K562 (cell line): ENCODE measurements around the gene HMCN2. TPM values are rescaled to one million over a fixed set of nuclear protein-coding genes. Genes with fewer than 3 reads are reported as not detected.

ENCODE experiments used
- ATAC-seq: fragments of 200-7000 bp; cut with Tn5 transposase; 3 replicates; pipeline ENCODE4 v1.9.1; 2020; ENCODE audit warnings: moderate library complexity
- BruUV-seq: library from RNA; stranded (reverse); fragments of 400-500 nt; replicated peaks from 2 replicates; lab custom pipeline; 2021; lab: Mats Ljungman, UMichigan
- CTCF ChIA-PET: fragments of 300-600 bp; formaldehyde crosslinking; extraction: SDS; loops from one replicate; lab custom pipeline; 2021; ENCODE audit warnings: low intra/inter-chr PET ratio; lab: Yijun Ruan, JAX
- POLR2A ChIA-PET: fragments of 300-600, 350-650 bp; sonication (Branson Sonifier 250); formaldehyde crosslinking; extraction: SDS; loops from one replicate; lab custom pipeline; 2021; ENCODE audit warnings: antibody characterized with exemption, inconsistent platforms; lab: Yijun Ruan, JAX
- DNase-seq, 4 experiments: peaks; one replicate each; pipeline versions ENCODE4 v3.0.0 to v3.0.0-alpha.2; 2011 to 2018; ENCODE audit warnings: low spot score in 3 of 4, mixed read lengths in 3 of 4; ENCODE audit errors: extremely low read depth in 1 of 4
- FAIRE-seq: peaks from 2 replicates; lab custom pipeline; 2011; peaks lifted over from hg19 to GRCh38; lab: Jason Lieb, UNC
- H2AFZ ChIP-seq: 2 replicates; pipeline ENCODE4 v1.6.0; 2011; ENCODE audit warnings: low read depth, low read length, control low read depth, inconsistent platforms
- H3K27ac ChIP-seq: fragments of 200-600 bp; 3 replicates; pipeline ENCODE4 v1.8.0; 2011; ENCODE audit warnings: low read depth, mild to moderate bottlenecking, control low read depth, inconsistent platforms, low read length, moderate library complexity, mixed read lengths; ENCODE audit errors: extremely low read depth
- H3K27me3 ChIP-seq, 2 experiments: fragments of 300-600 bp in 1 of 2; 2 replicates in 1 of 2; 3 replicates in 1 of 2; pipeline versions ENCODE4 v1.6.0 to v1.8.0; 2011; ENCODE audit warnings: inconsistent platforms in 2 of 2, low read length in 2 of 2, mild to moderate bottlenecking in 1 of 2, mixed read lengths in 1 of 2, moderate library complexity in 1 of 2; ENCODE audit not compliant: control insufficient read depth in 2 of 2, insufficient read depth in 2 of 2
- H3K36me3 ChIP-seq: fragments of 300-600 bp; 3 replicates; pipeline ENCODE4 v1.8.0; 2011; ENCODE audit warnings: mild to moderate bottlenecking, low read length, inconsistent platforms; ENCODE audit not compliant: control insufficient read depth, insufficient read depth
- H3K4me1 ChIP-seq, 2 experiments: fragments of 200-600 bp in 1 of 2; replicated peaks in 1 of 2; 2 replicates in 1 of 2; 3 replicates in 1 of 2; pipeline versions ENCODE4 v1.5.1 to v1.8.0; 2011; ENCODE audit warnings: inconsistent platforms in 2 of 2, low read length in 2 of 2, mild to moderate bottlenecking in 1 of 2, mixed read lengths in 1 of 2, moderate library complexity in 1 of 2; ENCODE audit not compliant: control insufficient read depth in 2 of 2, insufficient read depth in 2 of 2
- H3K4me2 ChIP-seq: 2 replicates; pipeline ENCODE4 v1.6.1; 2011; ENCODE audit warnings: low read length, control low read depth, inconsistent platforms, mixed read lengths; ENCODE audit not compliant: insufficient read depth
- H3K4me3 ChIP-seq: fragments of 200-600 bp; sonication (generic), shearing (Covaris generic); 2 replicates; pipeline ENCODE4 v1.5.1; 2016; ENCODE audit warnings: control low read depth, inconsistent platforms
- H3K79me2 ChIP-seq: fragments of 200-600 bp; 3 replicates; pipeline ENCODE4 v1.8.0; 2011; ENCODE audit warnings: low read length, inconsistent platforms; ENCODE audit not compliant: control insufficient read depth, insufficient read depth
- H3K9ac ChIP-seq, 2 experiments: 2 replicates each; pipeline versions ENCODE4 v1.6.0 to v1.6.1; 2011; ENCODE audit warnings: low read depth in 2 of 2, low read length in 2 of 2, control low read depth in 1 of 2, inconsistent platforms in 1 of 2, mild to moderate bottlenecking in 1 of 2, mixed read lengths in 1 of 2; ENCODE audit not compliant: insufficient read depth in 1 of 2
- H3K9me1 ChIP-seq: one replicate; pipeline ENCODE4 v1.6.0; 2011; ENCODE audit warnings: inconsistent platforms, mild to moderate bottlenecking, low read length, moderate library complexity; ENCODE audit not compliant: control insufficient read depth, insufficient read depth
- H3K9me3 ChIP-seq: replicated peaks from 2 replicates; pipeline ENCODE4 v1.5.1; 2011; ENCODE audit warnings: low read depth, low read length, inconsistent platforms; ENCODE audit not compliant: control insufficient read depth, insufficient read depth
- H4K20me1 ChIP-seq: replicated peaks from 2 replicates; pipeline ENCODE4 v1.6.1; 2011; ENCODE audit warnings: low read length, inconsistent platforms, mixed read lengths; ENCODE audit not compliant: control insufficient read depth, insufficient read depth
- ASH1L ChIP-seq: fragments of 450-650 bp; IDR thresholded peaks from 2 replicates; pipeline ENCODE4 v1.6.1; 2018; ENCODE audit warnings: borderline replicate concordance, mild to moderate bottlenecking, low read depth; ENCODE audit not compliant: partially characterized antibody
- ATF3 ChIP-seq, 2 experiments: fragments of 450-650 bp in 1 of 2; sonication (generic) in 1 of 2; formaldehyde crosslinking in 1 of 2; IDR thresholded peaks in 1 of 2; conservative IDR thresholded peaks in 1 of 2; 2 replicates each; pipeline versions ENCODE4 v1.6.1 to v1.8.1; 2016 to 2023; ENCODE audit warnings: mild to moderate bottlenecking in 2 of 2, moderate library complexity in 2 of 2, inconsistent platforms in 1 of 2, missing genetic modification reagents in 1 of 2
- IRF2 ChIP-seq: sonication (generic); formaldehyde crosslinking; IDR thresholded peaks from 2 replicates; pipeline ENCODE4 v1.8.1; 2022; ENCODE audit warnings: mild to moderate bottlenecking, missing genetic modification reagents
- JUND ChIP-seq, 2 experiments: IDR thresholded peaks; 2 replicates in 1 of 2; 3 replicates in 1 of 2; pipeline ENCODE4 v1.6.1; 2011; ENCODE audit warnings: borderline replicate concordance in 2 of 2, low read depth in 2 of 2, low read length in 2 of 2, improper control_type of control experiment in 1 of 2, missing biosample characterization in 1 of 2, missing genetic modification characterization in 1 of 2, missing genetic modification reagents in 1 of 2
- MAFK ChIP-seq: IDR thresholded peaks from 2 replicates; pipeline ENCODE4 v1.6.1; 2011; ENCODE audit warnings: low read length, improper control_type of control experiment
- MTA3 ChIP-seq: fragments of 450-650 bp; formaldehyde crosslinking; IDR thresholded peaks from 2 replicates; pipeline ENCODE4 v1.6.1; 2017; ENCODE audit warnings: mild to moderate bottlenecking, borderline replicate concordance
- TSC22D4 ChIP-seq: fragments of 450-650 bp; IDR thresholded peaks from 2 replicates; pipeline ENCODE4 v1.6.1; 2016; ENCODE audit warnings: missing genetic modification characterization, missing biosample characterization, control low read depth
- ZNF444 ChIP-seq: fragments of 250-450 bp; sonication (Bioruptor Pico); IDR thresholded peaks from 2 replicates; pipeline ENCODE4 v1.4.0; 2020; ENCODE audit warnings: mild to moderate bottlenecking, moderate library complexity
- ZNF551 ChIP-seq: fragments of 250-450 bp; sonication (Bioruptor Pico); IDR thresholded peaks from 2 replicates; pipeline ENCODE4 v1.5.0; 2021; ENCODE audit warnings: mild to moderate bottlenecking, moderate library complexity
- whole genome bisulfite sequencing: fragments of 100-300 bp; shearing (Covaris generic); methylation state at CpG from one replicate; pipeline ENCODE4 v1.1.6; 2016; ENCODE audit warnings: low coverage, mixed read lengths; ENCODE audit not compliant: insufficient coverage; ENCODE audit errors: missing lambda C conversion rate; 5-methylcytosine and 5-hydroxymethylcytosine counted together
- in situ Hi-C: fragments of 300-500 bp; cut with MboI; formaldehyde crosslinking; loops from 4 replicates; pipeline ENCODE4 v1.15.0; 2018; ENCODE audit warnings: inconsistent platforms, mixed read lengths
- intact Hi-C: fragments of 100-400 bp; cut with micrococcal nuclease; formaldehyde crosslinking; loops from 2 replicates; pipeline ENCODE4 v1.14.2; 2022
- polyA plus RNA-seq, 8 experiments: library from polyadenylated mRNA; depleted of rRNA in 4 of 8; stranded (reverse) in 5 of 8; unstranded in 3 of 8; fragments of >200 nt; fragmentation: Nextera tagmentation in 2 of 8; fragmentation: Illumina TruSeq in 1 of 8; extraction: Ambion mirVana in 2 of 8; extraction: Trizol in 1 of 8; gene quantifications; 2 replicates each; pipeline versions ENCODE4 v1.2.1 to v1.2.3, GENCODE V29; 2011 to 2014; ENCODE audit warnings: inconsistent platforms in 1 of 8, missing spikeins in 1 of 8
- total RNA-seq, 7 experiments: library from RNA; depleted of rRNA in 6 of 7; stranded (reverse); fragments of >200 nt in 6 of 7; fragmentation: Illumina TruSeq in 2 of 7; extraction: Trizol in 2 of 7; gene quantifications; 2 replicates each; pipeline versions ENCODE4 v1.2.1 to v1.2.3, GENCODE V29; 2011 to 2021; ENCODE audit warnings: low replicate concordance in 1 of 7
- TF ChIP-seq, protein P1 (sequence below): fragments of 250-450 bp; sonication (Bioruptor Pico); IDR thresholded peaks from 2 replicates; pipeline ENCODE4 v1.4.0; 2020; ENCODE audit warnings: borderline replicate concordance

HMCN2 gene
- total and polyA plus RNA-seq, 9 of the 15 experiments (the other 6 are each of a cell fraction or from before 2014, with no cell fraction given), result 0.01 TPM; not detected in 8

DNA sequence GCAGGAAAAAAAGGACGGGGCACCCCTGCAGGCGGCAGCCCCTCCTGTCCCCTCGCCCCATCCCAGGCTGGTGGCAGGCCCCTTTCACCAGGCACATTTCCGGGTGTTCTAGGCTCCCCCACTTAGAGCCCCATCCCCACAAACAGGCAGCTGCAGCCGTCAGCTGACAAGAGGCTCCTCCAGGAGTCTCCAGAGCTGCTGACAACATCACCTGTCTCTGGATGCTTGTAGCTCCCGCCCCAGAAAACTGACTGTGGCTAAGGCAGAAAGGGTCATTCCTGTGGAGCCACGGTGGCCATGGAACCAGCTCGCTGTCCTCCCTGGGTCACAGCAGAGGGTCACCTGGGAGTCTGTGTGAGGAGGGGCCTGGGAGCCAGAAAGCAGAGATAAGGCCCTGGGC, 50.9 kb downstream of the HMCN2 start:
- peaks cover 13% of the 10 kb centered on the region for H4K20me1 ChIP-seq
- no peaks in the 10 kb centered on the region for H3K9me1 ChIP-seq
- no peaks in the 10 kb centered on the region for H3K79me2 ChIP-seq
- WGBS, result 2% methylated on average over 6 of the region's 8 CpGs
- no peaks in the 10 kb centered on the region for H3K9me3 ChIP-seq
- ChIA-PET POLR2A (interaction anchor here (0.6 kb wide), 2 partner anchors 78 to 172 kb away, joined by 3 read pairs; no protein-coding TSS in a partner anchor), CTCF (no interaction called here)
- no TSS peak for BruUV-seq
- peaks cover 9 to 25% of the 10 kb centered on the region in 2 experiments; a peak in 3 of 5 replicates for H3K4me1 ChIP-seq
- no peak overlapping the region for H3K4me3 ChIP-seq
- FAIRE-seq (no peak), DNase-seq (no peak), ATAC-seq (no peak)
- in situ Hi-C loops, result no loop called here
- H3K27ac ChIP-seq, result no peak overlapping the region
- intact Hi-C loops, result no loop called here
- H3K27me3 ChIP-seq, result peaks cover 11 to 55% of the 10 kb centered on the region in 2 experiments; a peak in 4 of 5 replicates
- no peaks in the 10 kb centered on the region for H3K36me3 ChIP-seq
- H2AFZ ChIP-seq, result no peak overlapping the region
- peak overlapping the region in 1 of 2 experiments; percentile 26; a peak in 1 of 4 replicates for H3K9ac ChIP-seq
- no peak overlapping the region for H3K4me2 ChIP-seq
- TF ChIP-seq, protein P1, sequence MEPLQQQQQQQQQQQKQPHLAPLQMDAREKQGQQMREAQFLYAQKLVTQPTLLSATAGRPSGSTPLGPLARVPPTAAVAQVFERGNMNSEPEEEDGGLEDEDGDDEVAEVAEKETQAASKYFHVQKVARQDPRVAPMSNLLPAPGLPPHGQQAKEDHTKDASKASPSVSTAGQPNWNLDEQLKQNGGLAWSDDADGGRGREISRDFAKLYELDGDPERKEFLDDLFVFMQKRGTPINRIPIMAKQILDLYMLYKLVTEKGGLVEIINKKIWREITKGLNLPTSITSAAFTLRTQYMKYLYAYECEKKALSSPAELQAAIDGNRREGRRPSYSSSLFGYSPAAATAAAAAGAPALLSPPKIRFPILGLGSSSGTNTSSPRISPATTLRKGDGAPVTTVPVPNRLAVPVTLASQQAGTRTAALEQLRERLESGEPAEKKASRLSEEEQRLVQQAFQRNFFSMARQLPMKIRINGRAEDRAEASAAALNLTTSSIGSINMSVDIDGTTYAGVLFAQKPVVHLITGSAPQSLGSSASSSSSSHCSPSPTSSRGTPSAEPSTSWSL, result no peak
- no peak for TF ChIP-seq ZNF444 (CRISPR knock-in tag)
- TF ChIP-seq ZNF551 (CRISPR knock-in tag), result no peak
- no peak for TF ChIP-seq TSC22D4
- no peak for TF ChIP-seq MTA3
- no peak for TF ChIP-seq JUND (IDR thresholded peaks at IDR 0.05; ENCODE audit: borderline replicate concordance, low read depth, low read length)
- no peak for TF ChIP-seq JUND (tag; IDR thresholded peaks at IDR 0.05; ENCODE audit: borderline replicate concordance, low read depth, low read length)
- no peak for TF ChIP-seq ASH1L
- no peak for TF ChIP-seq ATF3 (IDR thresholded peaks at IDR 0.05)
- no peak for TF ChIP-seq ATF3 (CRISPR knock-in tag; conservative IDR thresholded peaks at IDR 0.05)
- no peak for TF ChIP-seq IRF2
- no peak for TF ChIP-seq MAFK
